HPDE6-E6E7 (cell line): Measurements from ENCODE around the gene ZNF214.

Experiments
- DNase-seq: peaks from one replicate; pipeline ENCODE4 v3.0.0; 2011; ENCODE audit warnings: missing footprints; ENCODE audit errors: extremely low spot score

The ZNF214 gene

DNA sequence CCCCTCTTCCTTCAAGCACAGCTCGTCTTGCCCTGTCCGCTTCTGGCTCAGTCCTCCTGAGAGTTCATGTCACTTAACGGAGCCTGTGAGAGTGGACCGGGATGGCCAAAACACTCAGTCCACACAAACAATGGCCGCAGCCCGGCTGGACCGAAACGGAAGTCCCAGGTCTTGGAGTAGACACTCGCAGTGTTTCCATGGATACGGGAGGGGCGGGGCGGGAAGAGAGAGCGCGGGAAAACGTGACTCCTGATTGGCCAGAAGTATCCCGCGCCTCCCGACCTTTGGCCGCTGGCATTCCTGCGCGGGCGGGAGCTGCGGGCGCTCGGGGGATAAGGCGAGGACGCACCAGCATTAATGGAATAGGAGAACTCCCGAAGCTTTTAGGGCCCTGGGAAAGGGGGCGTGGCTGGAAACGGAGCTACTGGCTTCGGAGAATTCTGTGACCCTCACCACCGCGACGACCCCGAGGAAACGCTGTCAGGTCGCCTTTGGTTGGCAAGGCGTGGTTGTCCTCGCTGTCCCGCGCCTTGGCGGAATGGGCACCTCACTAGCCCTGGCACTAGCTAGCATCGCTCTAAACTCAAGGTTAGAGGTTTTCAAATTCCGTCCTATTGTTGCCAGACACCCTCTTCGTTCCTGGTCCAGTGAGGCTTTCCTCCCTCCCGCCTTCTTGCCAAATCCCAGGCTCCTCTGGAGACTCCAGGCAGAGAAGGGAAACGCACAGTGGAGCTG lies at the start of gene ZNF214, which contains the start of gene NLRP14:
Gene ZNF214 (minus strand): TSS at position 164 of the 735 bp plus-strand sequence. CDS start 17,511 bp downstream, outside the sequence.
Gene NLRP14 (plus strand): TSS at position 297 of the 735 bp plus-strand sequence. CDS start 18,108 bp downstream, outside the sequence.
- peak; percentile 91 for DNase-seq

GRCh38 chr11:7062534-7062933 lies 42.4 kb upstream of the ZNF214 start:
- DNase-seq = no peak

GRCh38 chr11:7060868-7061267 lies 40.7 kb upstream of the ZNF214 start:
- DNase-seq = no peak

DNA sequence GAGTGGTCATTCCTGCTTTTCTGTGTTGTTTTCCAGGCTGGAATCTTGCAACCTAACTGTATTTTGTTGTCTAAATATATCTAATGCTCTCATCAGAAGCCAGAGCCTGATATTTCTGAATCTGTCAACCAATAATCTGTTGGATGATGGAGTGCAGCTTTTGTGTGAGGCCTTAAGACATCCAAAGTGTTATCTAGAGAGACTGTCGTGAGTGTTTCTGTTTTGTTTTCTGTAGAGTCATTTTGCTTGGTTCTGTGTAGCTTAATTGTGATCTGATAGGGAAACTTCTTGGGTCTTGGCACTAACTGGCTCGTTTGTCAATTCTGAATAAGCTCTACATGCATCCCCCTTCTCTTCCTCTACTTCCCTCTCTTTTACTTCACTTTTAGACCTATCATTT lies 37.5 kb upstream of the ZNF214 start:
- no peak for DNase-seq

GRCh38 chr11:7056828-7057513 lies 36.8 kb upstream of the ZNF214 start:
- DNase-seq = no peak

DNA sequence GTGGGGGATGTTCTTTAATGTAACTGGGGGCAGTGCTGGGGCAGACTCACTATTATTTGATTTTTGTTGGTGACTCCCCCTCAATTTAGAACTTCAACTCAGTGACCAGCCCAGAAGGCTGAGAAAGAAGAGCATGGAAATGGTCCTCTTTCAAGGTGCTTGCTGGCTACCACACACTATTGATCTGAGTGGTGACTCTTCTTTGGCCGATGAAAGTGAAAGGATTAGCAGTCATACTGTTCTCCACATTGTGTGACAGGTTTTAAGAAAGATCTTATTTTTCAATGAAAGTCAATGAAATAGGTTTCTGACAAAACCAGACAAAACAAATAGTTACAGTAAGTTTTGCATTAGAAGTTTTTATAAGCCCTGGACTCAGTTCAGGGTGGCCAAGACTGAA lies 30.0 kb upstream of the ZNF214 start:
- DNase-seq = no peak

DNA sequence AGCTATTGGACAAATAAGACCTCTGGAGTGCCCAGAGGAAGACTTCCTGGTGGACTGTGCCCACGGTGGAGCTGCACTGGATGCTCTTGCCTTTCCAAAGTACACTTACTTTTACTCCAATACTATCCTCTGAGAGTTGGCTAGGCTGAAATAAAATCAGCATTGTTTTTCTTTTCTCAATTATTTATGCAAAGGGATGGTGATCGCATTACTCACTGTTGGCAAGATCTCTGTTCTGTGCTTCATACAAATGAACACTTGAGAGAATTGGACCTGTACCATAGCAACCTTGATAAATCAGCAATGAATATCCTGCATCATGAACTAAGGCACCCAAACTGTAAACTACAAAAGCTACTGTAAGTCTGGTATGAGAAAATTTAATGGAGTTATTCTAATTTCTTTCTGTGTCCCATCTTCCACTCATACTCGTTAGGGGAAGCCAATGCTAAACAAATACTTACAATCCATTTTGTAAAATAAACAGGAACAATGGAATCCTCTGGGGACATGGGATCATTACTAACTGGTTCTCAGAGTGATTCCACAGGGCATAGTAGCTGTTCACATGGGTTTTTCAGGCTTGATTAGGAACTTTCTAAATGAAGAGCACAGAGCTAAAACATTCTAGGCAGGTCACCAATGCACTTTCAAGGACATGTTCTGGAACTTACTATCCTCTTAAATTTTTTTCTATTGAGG lies 26.5 kb upstream of the ZNF214 start:
- DNase-seq = no peak

DNA sequence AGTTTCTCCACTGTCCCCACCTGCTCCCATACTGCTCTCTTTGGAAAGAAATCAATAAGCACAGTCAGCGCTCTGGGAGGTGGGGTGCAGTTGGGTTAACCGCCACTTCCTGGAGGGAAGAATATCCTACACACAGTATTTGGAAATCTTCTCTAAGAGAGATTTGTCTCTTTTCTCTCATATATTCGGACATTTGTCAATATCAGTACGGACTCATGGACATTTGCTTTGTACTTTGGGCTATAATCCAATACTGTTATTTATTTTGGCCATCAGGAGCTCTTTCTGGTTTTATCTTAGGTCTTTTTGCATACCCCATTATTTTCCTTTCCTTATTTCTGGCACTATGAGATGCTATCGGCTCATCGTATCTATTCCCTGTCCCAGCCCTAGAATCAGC lies 13.9 kb upstream of the ZNF214 start:
- no peak for DNase-seq

GRCh38 chr11:7032692-7033091 lies 12.5 kb upstream of the ZNF214 start:
- no peak for DNase-seq

- no peak for DNase-seq
Observed at GRCh38 chr11:7031471-7031871, 11.3 kb upstream of the ZNF214 start.

GRCh38 chr11:7030836-7031235 lies 10.7 kb upstream of the ZNF214 start:
- no peak for DNase-seq

DNA sequence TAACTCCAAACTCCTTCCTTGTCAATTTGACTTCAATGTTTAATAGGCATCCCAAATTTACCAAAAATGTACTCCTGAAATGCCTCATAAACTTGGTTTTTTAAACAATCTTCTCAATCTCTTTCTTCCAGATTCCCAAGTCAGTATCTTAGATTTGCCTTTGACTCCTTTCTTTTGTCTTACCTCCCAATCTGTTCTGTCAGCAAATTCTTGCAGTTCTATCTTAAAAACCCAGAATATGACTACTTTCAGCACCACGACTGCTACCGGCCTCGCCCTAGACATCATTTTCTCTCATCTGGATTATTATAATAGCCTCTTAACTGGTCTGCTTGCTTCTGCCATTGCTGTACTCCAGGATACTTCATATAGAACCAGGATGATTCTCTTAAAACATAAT lies 8.0 kb upstream of the ZNF214 start:
- no peak for DNase-seq

GRCh38 chr11:7021318-7021717 lies 1.2 kb upstream of the ZNF214 start:
- no peak for DNase-seq

- DNase-seq = no peak
Observed at GRCh38 chr11:7019500-7020182, 505 bp downstream of the ZNF214 start.

DNA sequence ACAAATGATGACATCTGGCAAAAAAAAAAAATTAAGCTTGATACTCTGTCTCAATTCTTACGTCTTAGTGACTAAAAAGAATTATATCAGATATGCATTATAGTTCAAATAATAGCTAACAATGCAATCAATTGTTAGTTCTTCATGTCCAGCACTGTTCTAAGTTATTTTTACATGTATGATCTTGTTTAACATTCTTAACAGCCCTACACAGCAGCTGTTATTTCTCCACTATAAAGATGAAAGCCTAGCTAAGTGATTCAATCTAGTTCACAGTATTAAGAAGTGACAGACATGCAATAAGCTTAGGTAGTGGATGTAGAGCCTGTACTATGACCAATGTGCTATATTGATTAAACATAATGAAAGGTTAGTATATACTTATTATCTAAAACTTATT lies 4.1 kb downstream of the ZNF214 start:
- no peak for DNase-seq

GRCh38 chr11:7014118-7014517 lies 6.0 kb downstream of the ZNF214 start:
- DNase-seq = no peak

- peak; percentile 25 for DNase-seq
Observed at GRCh38 chr11:7004482-7004881, 15.7 kb downstream of the ZNF214 start.

DNA sequence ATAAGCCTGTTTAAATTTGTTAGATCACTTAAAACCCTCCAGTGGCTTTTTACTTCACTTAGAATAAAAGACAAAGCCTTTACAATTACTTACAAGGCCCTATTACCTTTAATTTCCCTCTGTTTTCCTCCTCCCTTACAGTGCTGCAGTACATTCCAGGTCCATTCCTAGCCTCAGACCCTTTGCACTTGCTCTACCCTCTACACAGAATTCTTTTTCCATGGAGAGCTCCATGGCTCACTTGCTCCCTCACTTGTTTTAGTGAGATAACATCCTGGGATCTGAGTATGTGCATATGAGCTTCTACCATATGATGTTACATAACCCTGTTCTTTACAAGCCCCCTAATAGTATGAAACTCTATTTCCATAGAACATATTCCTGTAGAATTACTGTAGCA lies 24.4 kb downstream of the ZNF214 start:
- DNase-seq = no peak

DNA sequence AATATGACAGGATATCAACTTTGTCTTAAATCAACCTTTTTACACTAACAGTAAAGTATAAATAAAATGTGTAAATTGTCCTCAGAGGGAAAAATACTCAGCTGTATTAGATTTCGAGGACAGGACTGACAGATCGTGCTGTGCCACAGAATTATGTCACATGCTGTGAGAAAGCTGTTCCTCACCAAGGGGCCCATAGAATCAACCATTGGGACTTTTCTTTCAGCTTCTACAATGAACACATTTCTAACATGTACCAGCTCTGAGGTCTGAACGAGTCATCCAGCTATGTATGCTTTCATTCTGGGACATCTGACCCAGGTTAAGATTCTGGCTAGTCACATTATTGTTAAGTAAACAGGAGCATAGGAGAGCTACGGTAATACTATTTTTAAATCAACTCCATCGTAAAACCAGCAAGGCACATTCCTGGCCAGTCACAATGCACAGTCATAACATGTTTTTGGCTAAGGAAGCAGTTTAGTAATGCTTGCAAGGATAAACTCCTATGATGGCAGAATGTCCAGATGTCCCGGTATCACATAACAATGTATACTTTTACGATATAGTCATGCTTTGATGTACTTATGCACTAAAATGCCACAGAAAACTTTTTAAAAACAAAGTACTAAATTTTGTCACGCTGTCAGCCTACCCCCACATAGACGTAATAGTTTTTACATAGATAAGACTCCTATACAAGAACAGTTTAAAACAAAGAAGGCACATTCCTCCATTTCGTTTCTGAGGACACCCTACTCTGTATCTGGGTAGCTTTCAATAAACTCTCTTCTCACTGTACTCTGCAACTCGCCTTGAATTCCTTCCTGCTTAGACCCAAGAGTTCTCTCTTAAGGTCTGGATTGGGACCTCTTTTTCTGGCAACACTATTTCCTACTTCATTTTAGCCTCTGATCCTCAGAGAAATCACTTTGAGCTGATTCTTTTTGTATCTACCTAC lies 27.4 kb downstream of the ZNF214 start:
- DNase-seq = no peak

- DNase-seq = no peak
Observed at GRCh38 chr11:6992026-6992425, 28.1 kb downstream of the ZNF214 start.

DNA sequence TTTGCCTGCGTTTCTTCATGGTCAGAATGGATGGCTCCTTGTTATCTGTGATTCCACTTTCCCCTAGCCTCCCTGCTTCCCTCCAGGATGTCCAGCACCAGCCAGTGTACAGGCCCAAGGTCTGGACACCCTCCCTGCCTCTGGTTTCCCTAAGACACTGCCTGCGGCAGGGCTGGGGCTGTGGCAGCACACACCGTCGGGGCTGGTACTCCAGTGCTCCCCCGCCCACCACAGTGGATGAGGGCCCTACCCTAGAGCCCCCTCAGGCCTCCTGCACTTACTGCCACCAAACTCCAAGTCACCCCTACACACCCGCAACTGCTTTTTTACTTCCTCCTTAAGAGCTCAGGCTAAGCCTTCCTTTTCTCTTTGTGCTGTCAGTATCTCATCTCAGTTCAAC lies 28.9 kb downstream of the ZNF214 start:
- DNase-seq = no peak
